CD14-positive monocyte (primary cell): ENCODE measurements around the gene RRAS. TPM values are rescaled to one million over a fixed set of nuclear protein-coding genes. Genes with fewer than 3 reads are reported as not detected.

Experiments used
- DNase-seq, 3 donors: peaks; one replicate each; pipeline ENCODE4 v3.0.0-alpha.2; 2011 to 2022
- H2AFZ ChIP-seq: 2 replicates; pipeline ENCODE4 v1.6.0; 2012; ENCODE audit warnings: mild to moderate bottlenecking, low read depth, low read length, inconsistent platforms; ENCODE audit not compliant: insufficient read depth, poor library complexity, severe bottlenecking
- H3K27ac ChIP-seq, 2 donors: 1 replicate in 1 of 2; 2 replicates in 1 of 2; pipeline ENCODE4 v1.5.1; 2012 to 2013; ENCODE audit warnings: low read length in 2 of 2, control low read depth in 1 of 2, inconsistent platforms in 1 of 2, low read depth in 1 of 2, mild to moderate bottlenecking in 1 of 2
- H3K27me3 ChIP-seq, 2 donors: one replicate each; pipeline versions ENCODE4 v1.6.0 to v1.6.1; 2011 to 2013; ENCODE audit warnings: low read length in 2 of 2; ENCODE audit not compliant: control insufficient read depth in 2 of 2, insufficient read depth in 2 of 2
- H3K36me3 ChIP-seq, 2 donors: replicated peaks in 1 of 2; 1 replicate in 1 of 2; 2 replicates in 1 of 2; pipeline versions ENCODE4 v1.5.1 to v1.6.1; 2012 to 2013; ENCODE audit warnings: low read length in 2 of 2, control low read depth in 1 of 2, inconsistent platforms in 1 of 2, mild to moderate bottlenecking in 1 of 2; ENCODE audit not compliant: insufficient read depth in 2 of 2, control insufficient read depth in 1 of 2
- H3K4me1 ChIP-seq, 2 donors: 1 replicate in 1 of 2; 2 replicates in 1 of 2; pipeline versions ENCODE4 v1.5.1 to v1.6.1; 2012 to 2013; ENCODE audit warnings: low read length in 2 of 2, control low read depth in 1 of 2, inconsistent platforms in 1 of 2, mild to moderate bottlenecking in 1 of 2, moderate library complexity in 1 of 2; ENCODE audit not compliant: insufficient read depth in 2 of 2, control insufficient read depth in 1 of 2
- H3K4me2 ChIP-seq: replicated peaks from 2 replicates; pipeline ENCODE3; 2012; ENCODE audit warnings: low read length, moderate library complexity, mild to moderate bottlenecking; ENCODE audit not compliant: poor library complexity, severe bottlenecking; ENCODE audit errors: extremely low read depth
- H3K4me3 ChIP-seq, 3 experiments: fragments of 200-600 bp in 1 of 3; sonication (generic) in 1 of 3; replicated peaks in 1 of 3; 1 replicate in 2 of 3; 2 replicates in 1 of 3; pipeline ENCODE4 v1.5.1; 2011 to 2013; ENCODE audit warnings: low read length in 3 of 3, mild to moderate bottlenecking in 3 of 3, control low read depth in 2 of 3, low read depth in 2 of 3, inconsistent platforms in 1 of 3, moderate library complexity in 1 of 3
- H3K79me2 ChIP-seq: 2 replicates; pipeline ENCODE4 v1.6.0; 2012; ENCODE audit warnings: mild to moderate bottlenecking, control low read depth, inconsistent platforms, low read length, moderate library complexity; ENCODE audit not compliant: insufficient read depth
- H3K9ac ChIP-seq: 2 replicates; pipeline ENCODE4 v1.6.0; 2017; ENCODE audit warnings: low read length, mild to moderate bottlenecking; ENCODE audit not compliant: insufficient read depth, poor library complexity, severe bottlenecking
- H3K9me3 ChIP-seq, 2 donors: replicated peaks in 1 of 2; 1 replicate in 1 of 2; 2 replicates in 1 of 2; pipeline versions ENCODE4 v1.5.1 to v1.6.1; 2012 to 2013; ENCODE audit warnings: low read length in 2 of 2, control low read depth in 1 of 2; ENCODE audit not compliant: control insufficient read depth in 1 of 2, insufficient read depth in 1 of 2
- H4K20me1 ChIP-seq: 2 replicates; pipeline ENCODE4 v1.6.0; 2012; ENCODE audit warnings: mild to moderate bottlenecking, low read length, control low read depth, moderate library complexity; ENCODE audit not compliant: insufficient read depth
- H3K27ac Mint-ChIP-seq, 7 donors: one replicate each; pipeline ENCODE4 v1.8.0; 2020; ENCODE audit warnings: mild to moderate bottlenecking in 7 of 7, mixed read lengths in 7 of 7, moderate library complexity in 6 of 7, inconsistent platforms in 2 of 7
- H3K27me3 Mint-ChIP-seq, 3 donors: one replicate each; pipeline ENCODE4 v1.8.0; 2021 to 2022; ENCODE audit warnings: low read depth in 3 of 3, mild to moderate bottlenecking in 3 of 3, mixed read lengths in 3 of 3, moderate library complexity in 3 of 3, inconsistent platforms in 1 of 3
- H3K36me3 Mint-ChIP-seq, 2 donors: one replicate each; pipeline ENCODE4 v1.8.0; 2020; ENCODE audit warnings: mixed read lengths in 2 of 2, inconsistent platforms in 1 of 2, mild to moderate bottlenecking in 1 of 2
- H3K4me1 Mint-ChIP-seq: one replicate; pipeline ENCODE4 v1.8.0; 2020; ENCODE audit warnings: mild to moderate bottlenecking, mixed read lengths
- H3K4me3 Mint-ChIP-seq, 2 donors: one replicate each; pipeline ENCODE4 v1.8.0; 2020; ENCODE audit warnings: mild to moderate bottlenecking in 2 of 2, mixed read lengths in 2 of 2, moderate library complexity in 1 of 2
- H3K9me3 Mint-ChIP-seq, 7 donors: one replicate each; pipeline ENCODE4 v1.8.0; 2020 to 2022; ENCODE audit warnings: mixed read lengths in 7 of 7, mild to moderate bottlenecking in 6 of 7, moderate library complexity in 6 of 7, inconsistent platforms in 2 of 7
- CTCF ChIP-seq: fragments of 200-600 bp; IDR thresholded peaks from one replicate; pipeline ENCODE4 v1.8.0; 2022; ENCODE audit warnings: antibody characterized with exemption, mild to moderate bottlenecking
- WGBS: methylation state at CpG from one replicate; pipeline ENCODE4 v1.1.5; 2013; ENCODE audit warnings: missing lambda C conversion rate; ENCODE audit not compliant: insufficient coverage; 5-methylcytosine and 5-hydroxymethylcytosine counted together
- intact Hi-C, 2 donors: fragments of 100-400 bp; cut with micrococcal nuclease; formaldehyde crosslinking; loops; one replicate each; pipeline versions ENCODE4 v1.15.0 to v1.15.1; 2023
- polyA plus RNA-seq, 3 donors: library from polyadenylated mRNA; depleted of rRNA in 1 of 3; unstranded in 2 of 3; stranded (reverse) in 1 of 3; fragments of 300-500 nt in 2 of 3; fragments of >200 nt in 1 of 3; fragmentation: Illumina TruSeq in 2 of 3; gene quantifications; 1 replicate in 2 of 3; 2 replicates in 1 of 3; pipeline ENCODE4 v1.2.3, GENCODE V29; 2012 to 2021

The RRAS gene
- polyA plus RNA-seq, 3 donors: 74.9 to 91.7 (median 80.0) TPM

- H3K36me3 Mint-ChIP-seq: peaks cover 24 to 35% of the 10 kb centered on the region in 2 donors
- Histone ChIP-seq H3K27me3 (no peaks in the 10 kb centered on the region), H3K27ac (peak overlapping the region; percentile 18 to 78), H3K36me3 (peaks cover 17 to 22% of the 10 kb centered on the region in 2 donors), H3K4me3 (peak overlapping the region; percentile 52 to 94 (median 72)), H3K9me3 (no peaks in the 10 kb centered on the region), H3K9ac (peak overlapping the region; percentile 64), H3K4me2 (peak overlapping the region; percentile 100), H3K4me1 (peaks cover 17 to 35% of the 10 kb centered on the region in 2 donors), H2AFZ (peak overlapping the region; percentile 92), H3K79me2 (peaks cover 45% of the 10 kb centered on the region), H4K20me1 (peaks cover 36% of the 10 kb centered on the region)
- peak overlapping the region; percentile 97 to 100 for H3K4me3 Mint-ChIP-seq
- peaks cover 0 to 1% (median 0%) of the 10 kb centered on the region in 7 donors for H3K9me3 Mint-ChIP-seq
- peaks cover 32% of the 10 kb centered on the region for H3K4me1 Mint-ChIP-seq
- TF ChIP-seq CTCF: no peak
- no peak for DNase-seq
- no peaks in the 10 kb centered on the region for H3K27me3 Mint-ChIP-seq
- intact Hi-C loops: loop anchor here in 1 of 2 donors (10.0 kb wide), 1 partner anchor 359 kb away; the partner anchor contains the start of genes VRK3 and ZNF473
- H3K27ac Mint-ChIP-seq: peak overlapping the region; percentile 75 to 99 (median 92)
- WGBS: 0% methylated on average over 8 of the region's 9 CpGs
These were observed 26.1 kb upstream of the RRAS start for GRCh38 chr19:49666120-49666444.

DNA sequence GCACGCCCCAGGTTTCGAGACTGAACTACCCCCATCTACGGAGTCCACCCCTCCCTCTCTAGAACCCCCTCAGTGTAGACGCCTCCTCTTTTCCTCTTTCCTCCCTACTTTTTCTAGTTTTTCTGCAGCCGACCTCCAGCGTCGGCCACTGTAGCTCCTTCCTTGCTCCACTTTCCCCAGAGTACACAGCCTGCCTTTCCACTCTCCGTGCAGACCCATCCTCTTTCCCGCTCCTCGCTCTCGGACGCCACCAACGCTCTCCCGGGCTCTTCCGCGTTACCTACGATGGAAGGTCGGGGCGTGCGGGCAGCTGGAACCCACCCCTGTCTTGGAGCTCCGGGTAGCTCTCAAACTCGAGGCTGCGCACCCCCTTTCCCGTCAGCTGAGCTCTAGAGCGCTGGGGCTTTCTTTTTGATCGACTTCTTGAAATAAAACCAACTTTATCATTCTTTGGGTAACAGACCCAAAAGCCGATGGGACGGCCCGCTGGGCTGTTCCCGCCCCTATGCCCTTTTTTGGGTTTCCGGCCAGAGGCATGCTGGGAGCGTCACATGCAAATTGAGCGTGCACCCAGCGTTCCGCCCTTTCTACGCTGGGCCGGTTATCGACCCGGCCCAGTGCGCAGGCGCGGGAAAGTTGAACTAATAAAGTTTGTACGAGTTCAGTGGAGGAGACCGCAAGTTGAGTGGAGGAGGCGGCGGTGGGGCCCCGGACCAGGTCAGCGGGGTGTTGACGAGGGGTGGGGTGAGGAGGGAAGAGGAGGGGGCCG is 25.6 kb upstream of the RRAS start, which contains the start of the genes BCL2L12 and IRF3:
BCL2L12 (plus strand) TSS at position 583 of the 769 bp plus-strand sequence. CDS start 760 bp downstream, outside the sequence.
IRF3 (minus strand) TSS at position 507 of the 769 bp plus-strand sequence. CDS start 1,019 bp downstream, outside the sequence.
- Histone ChIP-seq H3K27ac (peak within 1 kb of the TSS; percentile 52 to 78), H3K27me3 (no peaks in the 10 kb centered on the region), H3K4me2 (peak within 1 kb of the TSS; percentile 100), H3K36me3 (peaks cover 22 to 27% of the 10 kb centered on the region in 2 donors), H3K4me3 (peak within 1 kb of the TSS; percentile 52 to 94 (median 72)), H2AFZ (peak within 1 kb of the TSS; percentile 92), H3K79me2 (peaks cover 45% of the 10 kb centered on the region), H3K9me3 (no peaks in the 10 kb centered on the region), H3K9ac (peak within 1 kb of the TSS; percentile 64), H3K4me1 (peaks cover 17 to 35% of the 10 kb centered on the region in 2 donors), H4K20me1 (peaks cover 37% of the 10 kb centered on the region)
- Mint-ChIP-seq H3K4me3 (peak within 1 kb of the TSS; percentile 97 to 100), H3K36me3 (peaks cover 25 to 36% of the 10 kb centered on the region in 2 donors), H3K27me3 (no peaks in the 10 kb centered on the region), H3K9me3 (peaks cover 0 to under 1% (median 0%) of the 10 kb centered on the region in 7 donors), H3K4me1 (peaks cover 32% of the 10 kb centered on the region), H3K27ac (peak within 1 kb of the TSS; percentile 89 to 99 (median 94))
- WGBS: under 1% methylated on average over 39 of the region's 50 CpGs
- DNase-seq: peak; percentile 95 to 97 (median 95)
- TF ChIP-seq CTCF: no peak
- intact Hi-C loops: loop anchor here in 1 of 2 donors (10.0 kb wide), 1 partner anchor 359 kb away; the partner anchor contains the start of genes VRK3 and ZNF473
